Measurements from ENCODE around the gene HEXD.

DNA sequence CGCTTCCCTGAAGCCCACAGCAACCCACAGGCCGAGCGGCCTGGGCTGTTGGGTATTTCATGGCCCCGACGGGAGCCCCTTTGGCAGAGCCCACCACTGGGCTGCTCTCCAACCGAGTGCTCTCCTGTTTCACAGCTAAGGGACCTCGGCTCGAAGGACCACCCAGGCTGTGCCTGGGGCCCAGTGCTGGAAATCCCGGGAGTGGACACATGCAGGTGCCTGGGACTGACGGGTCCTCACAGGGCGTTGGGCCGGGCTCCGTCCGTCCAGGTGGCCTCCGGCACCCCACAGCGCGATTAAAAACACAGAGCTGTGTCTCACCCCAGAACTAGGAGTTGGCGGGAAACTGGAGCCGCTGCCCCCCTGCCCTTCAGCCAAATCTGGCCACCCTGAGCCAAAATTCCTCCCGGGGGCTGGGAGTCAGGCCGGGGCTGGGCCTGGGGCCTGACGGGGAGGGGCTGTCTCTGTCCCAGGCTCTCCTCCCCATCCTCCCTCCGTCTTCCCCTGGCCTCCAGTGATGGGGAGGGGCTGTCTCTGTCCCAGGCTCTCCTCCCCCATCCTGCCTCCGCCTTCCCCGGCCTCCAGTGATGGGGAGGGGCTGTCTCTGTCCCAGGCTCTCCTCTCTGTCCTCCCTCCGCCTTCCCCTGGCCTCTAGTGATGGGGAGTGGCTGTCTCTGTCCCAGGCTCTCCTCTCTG is 32.4 kb upstream of the HEXD start:
- no peak for TF ChIP-seq EP300 (IDR thresholded peaks at IDR 0.05)
- no peak for TF ChIP-seq POLR2A (IDR thresholded peaks at IDR 0.05; ENCODE audit: low read depth)
- no peak for TF ChIP-seq POLR2AphosphoS5 (IDR thresholded peaks at IDR 0.05)

Measured in esophagus muscularis mucosa (tissue), 3 donors.